Neuronal stem cell (in vitro differentiated cells): ENCODE results near the gene TP53RK.

Experiments
- DNase-seq: peaks from one replicate; pipeline ENCODE4 v3.0.0-alpha.2; 2013; ENCODE audit warnings: low spot score
- H2AFZ ChIP-seq: one replicate; pipeline ENCODE4 v1.6.1; 2013; ENCODE audit warnings: mild to moderate bottlenecking, low read length, inconsistent platforms
- H2AK5ac ChIP-seq: 2 replicates; pipeline ENCODE4 v1.6.1; 2013; ENCODE audit warnings: low read depth, mild to moderate bottlenecking, inconsistent platforms, low read length, moderate library complexity, mixed read lengths
- H2BK120ac ChIP-seq: 2 replicates; pipeline ENCODE4 v1.6.1; 2013; ENCODE audit warnings: low read depth, mild to moderate bottlenecking, inconsistent platforms, low read length, moderate library complexity, mixed read lengths
- H2BK12ac ChIP-seq: one replicate; pipeline ENCODE4 v1.6.1; 2013; ENCODE audit warnings: low read length, inconsistent platforms
- H2BK15ac ChIP-seq: 2 replicates; pipeline ENCODE4 v1.6.1; 2013; ENCODE audit warnings: mild to moderate bottlenecking, low read length, inconsistent platforms, mixed read lengths
- H2BK5ac ChIP-seq: one replicate; pipeline ENCODE4 v1.6.1; 2013; ENCODE audit warnings: inconsistent platforms, mild to moderate bottlenecking, low read length, moderate library complexity
- H3K14ac ChIP-seq: one replicate; pipeline ENCODE4 v1.6.1; 2013; ENCODE audit warnings: low read length, inconsistent platforms
- H3K18ac ChIP-seq: 2 replicates; pipeline ENCODE4 v1.6.1; 2013; ENCODE audit warnings: low read length, inconsistent platforms
- H3K23ac ChIP-seq: 2 replicates; pipeline ENCODE4 v1.6.1; 2013; ENCODE audit warnings: low read depth, mild to moderate bottlenecking, mixed read lengths, low read length, inconsistent platforms; ENCODE audit not compliant: poor library complexity
- H3K27ac ChIP-seq: replicated peaks from 3 replicates; pipeline ENCODE4 v1.5.1; 2013; ENCODE audit warnings: low read length, inconsistent platforms
- H3K27me3 ChIP-seq, 3 experiments: 2 replicates each; pipeline ENCODE4 v1.6.1; 2013; ENCODE audit warnings: low read length in 3 of 3, mild to moderate bottlenecking in 2 of 3, inconsistent platforms in 1 of 3, low read depth in 1 of 3, mixed read lengths in 1 of 3, moderate library complexity in 1 of 3; ENCODE audit not compliant: control insufficient read depth in 3 of 3, insufficient read depth in 3 of 3
- H3K36me3 ChIP-seq, 2 donors: replicated peaks in 1 of 2; 2 replicates each; pipeline ENCODE4 v1.6.1; 2013; ENCODE audit warnings: low read length in 2 of 2; ENCODE audit not compliant: control insufficient read depth in 2 of 2, insufficient read depth in 2 of 2
- H3K4ac ChIP-seq: 2 replicates; pipeline ENCODE4 v1.6.1; 2013; ENCODE audit warnings: inconsistent platforms, mild to moderate bottlenecking, low read length, moderate library complexity
- H3K4me1 ChIP-seq, 2 donors: 1 replicate in 1 of 2; 2 replicates in 1 of 2; pipeline ENCODE4 v1.6.1; 2013; ENCODE audit warnings: low read length in 2 of 2, low read depth in 1 of 2; ENCODE audit not compliant: control insufficient read depth in 2 of 2, insufficient read depth in 1 of 2
- H3K4me2 ChIP-seq: one replicate; pipeline ENCODE4 v1.6.1; 2013; ENCODE audit warnings: mild to moderate bottlenecking, low read length, inconsistent platforms; ENCODE audit not compliant: insufficient read depth, poor library complexity, severe bottlenecking
- H3K4me3 ChIP-seq, 2 donors: 2 replicates each; pipeline ENCODE4 v1.5.1; 2013; ENCODE audit warnings: low read length in 2 of 2, mild to moderate bottlenecking in 2 of 2, inconsistent platforms in 1 of 2, moderate library complexity in 1 of 2
- H3K79me1 ChIP-seq: one replicate; pipeline ENCODE4 v1.6.1; 2013; ENCODE audit warnings: low read depth, mild to moderate bottlenecking, inconsistent platforms, low read length, moderate library complexity
- H3K9ac ChIP-seq: one replicate; pipeline ENCODE4 v1.6.1; 2013; ENCODE audit warnings: mild to moderate bottlenecking, low read depth, low read length, inconsistent platforms; ENCODE audit not compliant: poor library complexity
- H3K9me3 ChIP-seq, 2 donors: replicated peaks in 1 of 2; 2 replicates each; pipeline versions ENCODE3 to v1.6.1; 2013; ENCODE audit warnings: low read length in 2 of 2, mild to moderate bottlenecking in 2 of 2, inconsistent platforms in 1 of 2, low read depth in 1 of 2, mixed read lengths in 1 of 2, moderate library complexity in 1 of 2; ENCODE audit not compliant: control insufficient read depth in 2 of 2, insufficient read depth in 1 of 2
- H4K8ac ChIP-seq: one replicate; pipeline ENCODE4 v1.6.1; 2013; ENCODE audit warnings: low read depth, mild to moderate bottlenecking, inconsistent platforms, low read length, moderate library complexity
- H4K91ac ChIP-seq: one replicate; pipeline ENCODE4 v1.6.1; 2013; ENCODE audit warnings: low read length, low read depth, mild to moderate bottlenecking, inconsistent platforms; ENCODE audit not compliant: poor library complexity
- WGBS, 2 donors: extraction: QIAGEN DNeasy Blood & Tissue Kit; methylation state at CpG; one replicate each; pipeline ENCODE4 v1.1.7; 2013; ENCODE audit warnings: missing lambda C conversion rate in 2 of 2, mixed read lengths in 1 of 2; ENCODE audit not compliant: insufficient read length in 2 of 2, insufficient replicate concordance in 1 of 2; ENCODE audit errors: extremely low coverage in 2 of 2; 5-methylcytosine and 5-hydroxymethylcytosine counted together

TP53RK gene

GRCh38 chr20:46673394-46674252, 15.6 kb downstream of the TP53RK start:
- Histone ChIP-seq H3K9me3 (peaks cover 5 to 7% of the 10 kb centered on the region in 2 donors), H3K23ac (no peak overlapping the region), H2AK5ac (no peak overlapping the region), H3K18ac (no peak overlapping the region), H4K8ac (no peak overlapping the region), H3K4me3 (no peak overlapping the region), H3K4me1 (peaks cover 7 to 10% of the 10 kb centered on the region in 2 donors), H2BK15ac (no peak overlapping the region), H3K4me2 (no peak overlapping the region), H3K9ac (no peak overlapping the region), H3K36me3 (no peaks in the 10 kb centered on the region), H2BK5ac (no peak overlapping the region), H3K4ac (no peak overlapping the region), H2AFZ (peak overlapping the region; percentile 43), H3K14ac (no peak overlapping the region), H3K27ac (no peak overlapping the region), H4K91ac (no peak overlapping the region), H2BK12ac (no peak overlapping the region), H3K79me1 (no peaks in the 10 kb centered on the region), H3K27me3 (no peaks in the 10 kb centered on the region), H2BK120ac (no peak overlapping the region)
- WGBS, 2 donors = no CpG with 5 or more reads among the region's 11 CpGs
- no peak for DNase-seq

DNA sequence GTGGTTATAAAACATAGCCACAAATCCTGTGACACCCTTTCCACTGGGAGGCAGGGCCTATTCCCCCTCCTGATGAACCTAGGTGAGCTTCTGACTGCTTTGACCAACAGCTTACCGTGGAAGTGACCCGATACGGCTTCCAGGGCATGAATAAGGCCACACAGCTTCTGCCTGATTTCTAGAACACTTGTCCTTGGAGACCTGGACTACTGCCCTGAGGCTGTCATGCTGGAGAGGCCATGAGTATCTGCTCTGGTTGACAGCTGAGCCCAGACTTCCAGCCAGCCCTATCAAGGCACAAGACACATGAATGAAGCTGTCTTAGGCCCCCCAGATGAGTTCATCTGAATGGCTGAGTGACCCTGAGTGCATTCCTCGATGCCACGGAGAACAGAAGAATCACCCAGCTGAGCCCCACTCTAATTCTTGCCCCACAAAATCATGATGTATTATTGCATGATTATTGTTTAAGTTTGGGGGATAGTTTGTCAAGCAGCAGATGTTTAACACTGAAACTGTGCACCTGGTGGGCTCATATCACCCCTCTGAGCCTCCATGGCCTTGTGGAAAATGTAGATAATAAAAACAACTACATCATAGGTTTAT, 16.6 kb downstream of the TP53RK start:
- no peak for DNase-seq
- Histone ChIP-seq H3K18ac (no peak overlapping the region), H3K4me2 (no peak overlapping the region), H3K9ac (no peak overlapping the region), H2AK5ac (no peak overlapping the region), H2BK5ac (no peak overlapping the region), H3K23ac (no peak overlapping the region), H3K27me3 (no peaks in the 10 kb centered on the region), H2BK12ac (no peak overlapping the region), H3K36me3 (no peaks in the 10 kb centered on the region), H3K4ac (no peak overlapping the region), H3K4me1 (peaks cover 7 to 10% of the 10 kb centered on the region in 2 donors), H4K8ac (no peak overlapping the region), H2BK15ac (no peak overlapping the region), H3K79me1 (no peaks in the 10 kb centered on the region), H3K14ac (no peak overlapping the region), H4K91ac (no peak overlapping the region), H3K27ac (no peak overlapping the region), H2AFZ (no peak overlapping the region), H3K4me3 (no peak overlapping the region), H2BK120ac (no peak overlapping the region), H3K9me3 (peaks cover 5 to 7% of the 10 kb centered on the region in 2 donors)
- WGBS, 2 donors = no CpG with 5 or more reads among the region's 5 CpGs

- H3K27ac ChIP-seq = no peak overlapping the region
- no peak overlapping the region for H2BK12ac ChIP-seq
- H3K18ac ChIP-seq = no peak overlapping the region
- no peaks in the 10 kb centered on the region for H3K27me3 ChIP-seq
- H3K4me1 ChIP-seq = peaks cover 7 to 10% of the 10 kb centered on the region in 2 donors
- no peak overlapping the region for H2BK120ac ChIP-seq
- no peak for DNase-seq
- H2AFZ ChIP-seq = no peak overlapping the region
- H2BK5ac ChIP-seq = no peak overlapping the region
- H3K4ac ChIP-seq = no peak overlapping the region
- no peaks in the 10 kb centered on the region for H3K79me1 ChIP-seq
- no peak overlapping the region for H2BK15ac ChIP-seq
- WGBS, 2 donors = no CpG with 5 or more reads among the region's 3 CpGs
- peaks cover 5 to 7% of the 10 kb centered on the region in 2 donors for H3K9me3 ChIP-seq
- H3K4me3 ChIP-seq = no peak overlapping the region
- no peaks in the 10 kb centered on the region for H3K36me3 ChIP-seq
- no peak overlapping the region for H4K91ac ChIP-seq
- no peak overlapping the region for H3K9ac ChIP-seq
- H4K8ac ChIP-seq = no peak overlapping the region
- no peak overlapping the region for H3K14ac ChIP-seq
- no peak overlapping the region for H3K4me2 ChIP-seq
- H3K23ac ChIP-seq = no peak overlapping the region
- no peak overlapping the region for H2AK5ac ChIP-seq
Observed at GRCh38 chr20:46671866-46672542, 17.2 kb downstream of the TP53RK start.
